Memory B cell (primary cell): ENCODE measurements around the gene NUBP1.
A peak's percentile ranks its signal among the peaks of the same experiment; 100 is the strongest.

Experiments
- ATAC-seq: fragments of 150-1000 bp; cut with Tn5 transposase; 2 replicates; pipeline ENCODE4 v1.10.0; 2021; ENCODE audit warnings: low read depth, mild to moderate bottlenecking, moderate library complexity
- DNase-seq, 2 donors: peaks; one replicate each; pipeline ENCODE4 v3.0.0; 2022; ENCODE audit warnings: low spot score in 2 of 2
- H3K27ac Mint-ChIP-seq: one replicate; pipeline ENCODE4 v1.8.0; 2022; ENCODE audit warnings: mild to moderate bottlenecking, moderate library complexity, mixed read lengths
- H3K27me3 Mint-ChIP-seq: one replicate; pipeline ENCODE4 v1.8.0; 2022; ENCODE audit warnings: mixed read lengths
- H3K36me3 Mint-ChIP-seq: one replicate; pipeline ENCODE4 v1.8.0; 2022; ENCODE audit warnings: mild to moderate bottlenecking, mixed read lengths
- H3K4me1 Mint-ChIP-seq: one replicate; pipeline ENCODE4 v1.8.0; 2022; ENCODE audit warnings: mixed read lengths
- H3K4me3 Mint-ChIP-seq: one replicate; pipeline ENCODE4 v1.8.0; 2022; ENCODE audit warnings: mild to moderate bottlenecking, moderate library complexity, mixed read lengths
- H3K9me3 Mint-ChIP-seq: one replicate; pipeline ENCODE4 v1.8.0; 2022; ENCODE audit warnings: mixed read lengths

The NUBP1 gene

GRCh38 chr16:10799736-10800135 lies 56.1 kb downstream of the NUBP1 start:
- Mint-ChIP-seq H3K36me3 (no peaks in the 10 kb centered on the region), H3K27me3 (no peaks in the 10 kb centered on the region), H3K27ac (no peak overlapping the region), H3K4me3 (no peak overlapping the region), H3K9me3 (no peaks in the 10 kb centered on the region), H3K4me1 (peaks cover 9% of the 10 kb centered on the region)
- ATAC-seq, result no peak
- DNase-seq, result no peak

DNA sequence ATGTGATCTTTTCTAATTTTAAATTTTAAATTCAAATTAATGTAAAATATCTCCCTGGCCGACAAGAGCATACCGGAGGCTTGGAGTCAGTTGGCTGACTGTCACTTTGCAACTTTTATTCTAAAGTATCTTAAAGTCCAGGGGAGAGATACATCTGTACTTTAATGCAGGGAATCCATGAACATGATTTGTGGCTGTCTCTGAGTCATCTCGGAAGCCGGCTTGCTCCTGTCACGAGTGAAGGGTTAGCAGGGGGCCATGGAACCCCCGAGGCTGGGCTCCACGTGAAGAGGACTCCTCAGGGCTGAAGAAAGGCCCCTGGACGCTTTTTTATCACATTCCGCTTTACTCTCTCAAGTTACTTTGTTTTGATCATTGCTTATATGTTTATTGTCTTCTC lies 61.7 kb downstream of the NUBP1 start:
- Mint-ChIP-seq H3K4me1 (peaks cover 21% of the 10 kb centered on the region), H3K27me3 (no peaks in the 10 kb centered on the region), H3K4me3 (no peak overlapping the region), H3K36me3 (no peaks in the 10 kb centered on the region), H3K27ac (no peak overlapping the region), H3K9me3 (no peaks in the 10 kb centered on the region)
- no peak for DNase-seq
- no peak for ATAC-seq

- H3K27me3 Mint-ChIP-seq, result no peaks in the 10 kb centered on the region
- H3K36me3 Mint-ChIP-seq, result no peaks in the 10 kb centered on the region
- DNase-seq (no peak), ATAC-seq (peak; percentile 79)
- peak overlapping the region; percentile 68 for H3K4me3 Mint-ChIP-seq
- H3K9me3 Mint-ChIP-seq, result no peaks in the 10 kb centered on the region
- peaks cover 24% of the 10 kb centered on the region for H3K4me1 Mint-ChIP-seq
- H3K27ac Mint-ChIP-seq, result no peak overlapping the region
Measured at GRCh38 chr16:10806698-10807097, 63.1 kb downstream of the NUBP1 start.

- DNase-seq (no peak), ATAC-seq (no peak)
- Mint-ChIP-seq H3K4me3 (no peak overlapping the region), H3K27me3 (no peaks in the 10 kb centered on the region), H3K36me3 (no peaks in the 10 kb centered on the region), H3K4me1 (peaks cover 32% of the 10 kb centered on the region), H3K27ac (no peak overlapping the region), H3K9me3 (no peaks in the 10 kb centered on the region)
Measured at GRCh38 chr16:10808218-10808617, 64.6 kb downstream of the NUBP1 start.

- no peaks in the 10 kb centered on the region for H3K9me3 Mint-ChIP-seq
- peaks cover 32% of the 10 kb centered on the region for H3K4me1 Mint-ChIP-seq
- DNase-seq (no peak), ATAC-seq (peak; percentile 60)
- H3K4me3 Mint-ChIP-seq, result no peak overlapping the region
- no peaks in the 10 kb centered on the region for H3K36me3 Mint-ChIP-seq
- no peaks in the 10 kb centered on the region for H3K27me3 Mint-ChIP-seq
- H3K27ac Mint-ChIP-seq, result no peak overlapping the region
Measured at GRCh38 chr16:10808850-10809249, 65.2 kb downstream of the NUBP1 start.

DNA sequence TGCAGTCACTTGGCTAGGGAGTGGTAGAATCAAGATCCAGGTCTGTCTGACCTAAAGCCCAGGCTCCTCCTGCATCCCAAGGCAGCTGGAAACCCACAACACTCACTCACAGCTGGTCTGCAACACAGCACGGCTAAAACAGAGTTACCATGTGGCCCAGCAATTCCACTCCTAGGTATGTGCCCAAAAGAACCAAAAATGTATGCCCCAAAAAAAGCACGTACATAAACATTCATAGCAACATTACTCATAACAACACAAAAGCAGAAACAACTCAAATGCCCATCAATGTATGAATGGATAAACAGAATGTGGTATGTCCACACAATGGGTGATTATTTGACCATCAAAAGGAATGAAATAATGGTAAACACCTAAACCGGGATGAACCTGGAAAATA lies 66.1 kb downstream of the NUBP1 start:
- Mint-ChIP-seq H3K27me3 (no peaks in the 10 kb centered on the region), H3K9me3 (no peaks in the 10 kb centered on the region), H3K36me3 (no peaks in the 10 kb centered on the region), H3K27ac (no peak overlapping the region), H3K4me3 (no peak overlapping the region), H3K4me1 (peaks cover 32% of the 10 kb centered on the region)
- ATAC-seq, result no peak
- DNase-seq, result no peak

GRCh38 chr16:10812312-10813098 lies 68.9 kb downstream of the NUBP1 start:
- peaks cover 24% of the 10 kb centered on the region for H3K4me1 Mint-ChIP-seq
- DNase-seq, result no peak
- peak; percentile 78 for ATAC-seq
- H3K36me3 Mint-ChIP-seq, result no peaks in the 10 kb centered on the region
- no peaks in the 10 kb centered on the region for H3K9me3 Mint-ChIP-seq
- peak overlapping the region; percentile 16 for H3K4me3 Mint-ChIP-seq
- H3K27me3 Mint-ChIP-seq, result no peaks in the 10 kb centered on the region
- H3K27ac Mint-ChIP-seq, result no peak overlapping the region

DNA sequence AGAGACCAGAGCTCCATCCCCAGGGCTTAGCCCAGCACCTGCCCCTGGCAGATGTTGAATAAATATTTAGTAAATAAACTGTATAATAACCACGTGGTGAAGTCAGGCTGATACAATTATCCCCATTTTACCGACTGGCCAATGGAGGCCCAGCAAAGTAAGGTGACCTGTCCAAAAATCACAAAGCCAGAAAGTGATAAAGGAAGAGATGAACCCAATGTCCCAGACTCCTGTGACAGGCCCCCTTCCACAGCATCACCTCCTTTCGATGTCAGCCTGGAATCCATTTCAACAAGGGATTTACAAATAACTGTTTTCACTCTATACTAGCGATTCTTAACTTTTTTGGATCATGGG lies 69.4 kb downstream of the NUBP1 start:
- H3K27me3 Mint-ChIP-seq, result no peaks in the 10 kb centered on the region
- no peak for ATAC-seq
- H3K9me3 Mint-ChIP-seq, result no peaks in the 10 kb centered on the region
- peaks cover 20% of the 10 kb centered on the region for H3K4me1 Mint-ChIP-seq
- no peak overlapping the region for H3K27ac Mint-ChIP-seq
- no peak overlapping the region for H3K4me3 Mint-ChIP-seq
- DNase-seq, result no peak
- no peaks in the 10 kb centered on the region for H3K36me3 Mint-ChIP-seq

DNA sequence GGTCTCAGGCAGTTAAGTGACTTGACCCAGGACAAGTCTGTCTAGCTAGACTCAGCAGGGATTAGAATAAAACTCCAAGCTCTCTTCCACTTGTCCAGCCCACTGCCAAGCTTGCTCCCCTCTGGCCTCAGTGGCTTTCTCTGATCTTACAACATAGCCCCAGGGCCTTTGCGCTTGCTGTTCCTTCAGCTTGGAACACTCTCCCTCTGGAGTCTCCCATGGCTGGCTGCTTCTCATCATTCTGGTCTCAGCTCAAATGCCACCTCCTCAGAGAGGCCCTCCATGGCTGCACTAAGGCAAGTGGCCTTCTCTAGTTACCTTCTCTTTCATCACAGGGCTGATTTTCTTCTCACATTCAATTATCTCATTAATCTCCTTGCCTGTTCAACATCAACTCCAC lies 73.9 kb downstream of the NUBP1 start:
- H3K27me3 Mint-ChIP-seq, result no peaks in the 10 kb centered on the region
- ATAC-seq (no peak), DNase-seq (no peak)
- H3K4me1 Mint-ChIP-seq, result peaks cover 16% of the 10 kb centered on the region
- H3K27ac Mint-ChIP-seq, result no peak overlapping the region
- no peaks in the 10 kb centered on the region for H3K36me3 Mint-ChIP-seq
- H3K9me3 Mint-ChIP-seq, result no peaks in the 10 kb centered on the region
- no peak overlapping the region for H3K4me3 Mint-ChIP-seq

DNA sequence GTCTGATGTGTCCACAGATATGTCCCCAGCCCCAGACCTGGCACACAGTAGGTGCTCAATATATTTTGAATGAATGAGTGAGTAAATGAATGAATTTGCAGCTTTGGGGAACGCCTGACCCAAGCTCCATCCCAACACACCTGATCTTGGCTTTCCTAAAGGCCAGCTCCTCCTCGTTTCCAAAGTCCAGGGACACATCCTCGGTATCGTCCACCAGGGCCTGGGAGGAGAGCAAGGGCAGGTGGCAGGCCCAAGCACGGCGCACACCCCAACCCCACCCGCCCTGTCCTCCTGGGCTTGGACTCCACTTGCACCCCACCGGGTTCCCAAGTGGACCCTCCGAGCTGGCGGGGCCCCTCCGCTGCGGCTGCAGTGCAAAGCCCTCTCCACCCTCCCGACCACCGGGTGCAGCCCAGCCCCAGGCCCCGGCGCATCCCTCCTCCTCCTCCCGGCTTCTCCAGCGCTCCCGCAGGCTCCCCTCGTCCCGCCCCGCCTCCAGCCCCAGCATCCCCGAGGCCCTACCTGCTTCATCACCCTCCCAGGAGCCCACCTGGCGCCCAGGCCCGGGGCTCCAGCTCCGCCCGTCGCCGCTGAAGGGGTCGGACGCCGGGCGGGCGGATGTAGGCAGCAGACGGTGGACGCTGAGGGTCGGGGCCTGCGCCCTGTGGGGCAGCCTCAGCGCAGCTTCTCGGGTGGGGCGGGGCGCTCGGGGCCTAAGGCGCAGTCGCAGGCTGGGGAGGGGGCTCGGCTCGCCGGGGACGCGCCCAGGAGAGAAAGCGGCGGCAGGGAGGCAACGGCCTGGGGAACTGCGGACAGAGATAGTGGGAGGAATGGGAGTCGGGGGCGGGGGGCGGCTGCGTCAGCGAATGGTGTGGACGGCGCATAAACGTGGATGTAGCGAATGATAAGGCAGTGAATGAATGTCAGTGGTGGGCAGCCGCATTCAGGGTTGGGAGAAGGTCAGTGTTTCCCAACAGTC lies 74.6 kb downstream of the NUBP1 start, which contains the start of gene TVP23A:
Gene TVP23A, minus strand, starts transcription at position 832 of the 979 bp plus-strand sequence. Its CDS starts 301 bp downstream, at position 531.
- no peak for ATAC-seq
- Mint-ChIP-seq H3K36me3 (no peaks in the 10 kb centered on the region), H3K4me1 (peaks cover 13% of the 10 kb centered on the region), H3K4me3 (no peak within 1 kb of the TSS), H3K27ac (no peak within 1 kb of the TSS), H3K27me3 (no peaks in the 10 kb centered on the region), H3K9me3 (no peaks in the 10 kb centered on the region)
- DNase-seq, result no peak
